SK-N-SH treated with all-trans-retinoic acid at 6 μM for 48 hours (cell line): ENCODE measurements around the gene CDC14B.
A peak's percentile ranks its signal among the peaks of the same experiment; 100 is the strongest.

ENCODE experiments used
- ATAC-seq: fragments of 200-7000 bp; cut with Tn5 transposase; 3 replicates; pipeline ENCODE4 v1.9.1; 2020; ENCODE audit warnings: mild to moderate bottlenecking, moderate library complexity
- ARNTL ChIP-seq: fragments of 450-650 bp; formaldehyde crosslinking; IDR thresholded peaks from 2 replicates; pipeline ENCODE4 v1.5.0; 2020; ENCODE audit warnings: low read depth, mild to moderate bottlenecking, moderate library complexity, borderline replicate concordance
- BACH2 ChIP-seq: fragments of 250-450 bp; sonication (Bioruptor Pico); IDR thresholded peaks from 2 replicates; pipeline ENCODE4 v1.9.0; 2021; ENCODE audit warnings: mild to moderate bottlenecking, borderline replicate concordance
- CSDC2 ChIP-seq: fragments of 250-450 bp; sonication (Bioruptor Pico); IDR thresholded peaks from 2 replicates; pipeline ENCODE4 v1.5.0; 2020; ENCODE audit warnings: mild to moderate bottlenecking, moderate library complexity
- GLIS3 ChIP-seq: fragments of 250-450 bp; sonication (Bioruptor Pico); IDR thresholded peaks from 2 replicates; pipeline ENCODE4 v1.5.0; 2020; ENCODE audit warnings: mild to moderate bottlenecking, moderate library complexity
- ISL1 ChIP-seq: fragments of 250-450 bp; sonication (Bioruptor Pico); IDR thresholded peaks from 2 replicates; pipeline ENCODE4 v2.1.2; 2022; ENCODE audit warnings: mild to moderate bottlenecking, moderate library complexity
- OSR1 ChIP-seq: fragments of 250-450 bp; sonication (Bioruptor Pico); IDR thresholded peaks from 2 replicates; pipeline ENCODE4 v1.8.0; 2022; ENCODE audit warnings: moderate library complexity, mild to moderate bottlenecking, inconsistent platforms
- PPARA ChIP-seq: fragments of 250-450 bp; sonication (Bioruptor Pico); IDR thresholded peaks from 2 replicates; pipeline ENCODE4 v1.5.0; 2020; ENCODE audit warnings: mild to moderate bottlenecking, borderline replicate concordance
- RARB ChIP-seq: fragments of 250-450 bp; sonication (Bioruptor Pico); IDR thresholded peaks from 2 replicates; pipeline ENCODE4 v1.8.0; 2021; ENCODE audit warnings: mild to moderate bottlenecking, moderate library complexity
- SNAI2 ChIP-seq: fragments of 250-450 bp; sonication (Bioruptor Pico); IDR thresholded peaks from 2 replicates; pipeline ENCODE4 v1.5.0; 2020; ENCODE audit warnings: mild to moderate bottlenecking, moderate library complexity
- TCF4 ChIP-seq: fragments of 250-450 bp; sonication (Bioruptor Pico); IDR thresholded peaks from 2 replicates; pipeline ENCODE4 v1.8.0; 2021; ENCODE audit warnings: mild to moderate bottlenecking, moderate library complexity, borderline replicate concordance
- TOX ChIP-seq: fragments of 250-450 bp; sonication (Bioruptor Pico); IDR thresholded peaks from 2 replicates; pipeline ENCODE4 v1.8.0; 2021; ENCODE audit warnings: mild to moderate bottlenecking, moderate library complexity, borderline replicate concordance
- ZC3H10 ChIP-seq: fragments of 250-450 bp; sonication (Bioruptor Pico); IDR thresholded peaks from 2 replicates; pipeline ENCODE4 v1.5.1; 2021; ENCODE audit warnings: mild to moderate bottlenecking, moderate library complexity
- ZFP3 ChIP-seq: fragments of 250-450 bp; sonication (Bioruptor Pico); IDR thresholded peaks from 2 replicates; pipeline ENCODE4 v1.5.0; 2020; ENCODE audit warnings: mild to moderate bottlenecking, moderate library complexity
- ZFP30 ChIP-seq: fragments of 450-650 bp; formaldehyde crosslinking; IDR thresholded peaks from 2 replicates; pipeline ENCODE4 v1.5.0; 2022; ENCODE audit warnings: mild to moderate bottlenecking, moderate library complexity
- ZNF565 ChIP-seq: fragments of 450-650 bp; formaldehyde crosslinking; conservative IDR thresholded peaks from 2 replicates; pipeline ENCODE4 v1.5.0; 2020; ENCODE audit warnings: low read depth, mild to moderate bottlenecking, moderate library complexity
- ZNF8 ChIP-seq: fragments of 450-650 bp; formaldehyde crosslinking; IDR thresholded peaks from 2 replicates; pipeline ENCODE4 v1.5.0; 2020; ENCODE audit warnings: mild to moderate bottlenecking, moderate library complexity
- TF ChIP-seq, protein P1 (sequence below): fragments of 250-450 bp; sonication (Bioruptor Pico); IDR thresholded peaks from 2 replicates; pipeline ENCODE4 v1.5.1; 2020; ENCODE audit warnings: low read depth, mild to moderate bottlenecking, moderate library complexity
- TF ChIP-seq, protein P2 (sequence below): fragments of 250-450 bp; sonication (Bioruptor Pico); IDR thresholded peaks from 2 replicates; pipeline ENCODE4 v1.8.0; 2021; ENCODE audit warnings: low read depth, mild to moderate bottlenecking, moderate library complexity, borderline replicate concordance
- TF ChIP-seq, protein P3 (sequence below): fragments of 250-450 bp; sonication (Bioruptor Pico); IDR thresholded peaks from 2 replicates; pipeline ENCODE4 v1.8.0; 2020; ENCODE audit warnings: mild to moderate bottlenecking, moderate library complexity, borderline replicate concordance
- TF ChIP-seq, protein P4 (sequence below): fragments of 250-450 bp; sonication (Bioruptor Pico); IDR thresholded peaks from 2 replicates; pipeline ENCODE4 v1.5.0; 2020; ENCODE audit warnings: mild to moderate bottlenecking, moderate library complexity
- TF ChIP-seq, protein P5 (sequence below): fragments of 250-450 bp; sonication (Bioruptor Pico); IDR thresholded peaks from 2 replicates; pipeline ENCODE4 v1.5.1; 2021; ENCODE audit warnings: mild to moderate bottlenecking, moderate library complexity

Gene CDC14B

GRCh38 chr9:96514800-96515158 is 104.9 kb downstream of the CDC14B start:
- peak; percentile 31; the same call in 1 of the 3 replicates for ATAC-seq
- TF ChIP-seq ISL1 (CRISPR knock-in tag) (no peak), TOX (no peak), CSDC2 (CRISPR knock-in tag) (no peak), RARB (no peak), ZFP3 (CRISPR knock-in tag) (no peak), ZFP30 (CRISPR knock-in tag) (no peak), TCF4 (CRISPR knock-in tag) (no peak), GLIS3 (CRISPR knock-in tag) (no peak), ARNTL (no peak)
- TF ChIP-seq, protein P1, sequence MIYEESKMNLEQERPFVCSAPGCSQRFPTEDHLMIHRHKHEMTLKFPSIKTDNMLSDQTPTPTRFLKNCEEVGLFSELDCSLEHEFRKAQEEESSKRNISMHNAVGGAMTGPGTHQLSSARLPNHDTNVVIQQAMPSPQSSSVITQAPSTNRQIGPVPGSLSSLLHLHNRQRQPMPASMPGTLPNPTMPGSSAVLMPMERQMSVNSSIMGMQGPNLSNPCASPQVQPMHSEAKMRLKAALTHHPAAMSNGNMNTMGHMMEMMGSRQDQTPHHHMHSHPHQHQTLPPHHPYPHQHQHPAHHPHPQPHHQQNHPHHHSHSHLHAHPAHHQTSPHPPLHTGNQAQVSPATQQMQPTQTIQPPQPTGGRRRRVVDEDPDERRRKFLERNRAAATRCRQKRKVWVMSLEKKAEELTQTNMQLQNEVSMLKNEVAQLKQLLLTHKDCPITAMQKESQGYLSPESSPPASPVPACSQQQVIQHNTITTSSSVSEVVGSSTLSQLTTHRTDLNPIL (CRISPR knock-in tag), result no peak
- TF ChIP-seq, protein P2, sequence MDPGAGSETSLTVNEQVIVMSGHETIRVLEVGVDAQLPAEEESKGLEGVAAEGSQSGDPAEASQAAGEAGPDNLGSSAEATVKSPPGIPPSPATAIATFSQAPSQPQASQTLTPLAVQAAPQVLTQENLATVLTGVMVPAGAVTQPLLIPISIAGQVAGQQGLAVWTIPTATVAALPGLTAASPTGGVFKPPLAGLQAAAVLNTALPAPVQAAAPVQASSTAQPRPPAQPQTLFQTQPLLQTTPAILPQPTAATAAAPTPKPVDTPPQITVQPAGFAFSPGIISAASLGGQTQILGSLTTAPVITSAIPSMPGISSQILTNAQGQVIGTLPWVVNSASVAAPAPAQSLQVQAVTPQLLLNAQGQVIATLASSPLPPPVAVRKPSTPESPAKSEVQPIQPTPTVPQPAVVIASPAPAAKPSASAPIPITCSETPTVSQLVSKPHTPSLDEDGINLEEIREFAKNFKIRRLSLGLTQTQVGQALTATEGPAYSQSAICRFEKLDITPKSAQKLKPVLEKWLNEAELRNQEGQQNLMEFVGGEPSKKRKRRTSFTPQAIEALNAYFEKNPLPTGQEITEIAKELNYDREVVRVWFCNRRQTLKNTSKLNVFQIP, result no peak
- TF ChIP-seq, protein P3, sequence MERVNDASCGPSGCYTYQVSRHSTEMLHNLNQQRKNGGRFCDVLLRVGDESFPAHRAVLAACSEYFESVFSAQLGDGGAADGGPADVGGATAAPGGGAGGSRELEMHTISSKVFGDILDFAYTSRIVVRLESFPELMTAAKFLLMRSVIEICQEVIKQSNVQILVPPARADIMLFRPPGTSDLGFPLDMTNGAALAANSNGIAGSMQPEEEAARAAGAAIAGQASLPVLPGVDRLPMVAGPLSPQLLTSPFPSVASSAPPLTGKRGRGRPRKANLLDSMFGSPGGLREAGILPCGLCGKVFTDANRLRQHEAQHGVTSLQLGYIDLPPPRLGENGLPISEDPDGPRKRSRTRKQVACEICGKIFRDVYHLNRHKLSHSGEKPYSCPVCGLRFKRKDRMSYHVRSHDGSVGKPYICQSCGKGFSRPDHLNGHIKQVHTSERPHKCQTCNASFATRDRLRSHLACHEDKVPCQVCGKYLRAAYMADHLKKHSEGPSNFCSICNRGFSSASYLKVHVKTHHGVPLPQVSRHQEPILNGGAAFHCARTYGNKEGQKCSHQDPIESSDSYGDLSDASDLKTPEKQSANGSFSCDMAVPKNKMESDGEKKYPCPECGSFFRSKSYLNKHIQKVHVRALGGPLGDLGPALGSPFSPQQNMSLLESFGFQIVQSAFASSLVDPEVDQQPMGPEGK (CRISPR knock-in tag), result no peak

DNA sequence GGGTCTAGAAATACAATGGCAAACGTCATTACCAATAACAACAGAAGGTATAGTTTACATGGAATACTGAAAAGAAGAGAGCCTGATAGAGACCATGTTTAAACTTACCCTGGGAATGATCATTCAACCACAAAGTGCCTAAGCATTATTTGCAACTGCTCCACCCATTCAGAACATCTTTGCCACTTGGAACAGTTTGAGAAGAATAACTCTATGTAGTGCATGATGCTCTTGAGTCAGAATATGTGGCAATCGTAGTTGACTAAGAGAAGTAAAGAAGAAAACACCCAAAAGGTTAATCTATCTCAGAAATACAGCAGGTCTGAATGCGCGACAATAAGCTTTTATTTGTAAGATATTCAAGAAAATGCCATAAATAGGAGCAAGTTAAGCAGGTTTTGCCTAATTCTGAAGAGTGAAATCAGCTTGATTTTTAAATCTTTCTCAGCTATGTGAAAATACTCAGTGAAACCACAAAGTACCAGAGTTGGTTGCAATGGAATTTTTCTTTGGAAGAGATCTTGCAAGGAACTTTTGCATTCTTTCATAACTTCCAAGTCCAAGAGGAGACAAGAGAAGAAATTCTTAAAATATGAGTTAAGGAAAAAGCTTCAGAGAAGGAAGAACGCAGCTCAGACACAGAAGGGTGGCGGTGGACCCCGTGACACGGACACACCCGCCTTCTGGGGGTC is 105.4 kb downstream of the CDC14B start:
- peak; percentile 56; the same call in 2 of the 3 replicates for ATAC-seq
- TF ChIP-seq, protein P2, result no peak
- TF ChIP-seq SNAI2 (CRISPR knock-in tag) (no peak), PPARA (CRISPR knock-in tag) (no peak)
- TF ChIP-seq, protein P1 (CRISPR knock-in tag), result no peak

- TF ChIP-seq, protein P4, sequence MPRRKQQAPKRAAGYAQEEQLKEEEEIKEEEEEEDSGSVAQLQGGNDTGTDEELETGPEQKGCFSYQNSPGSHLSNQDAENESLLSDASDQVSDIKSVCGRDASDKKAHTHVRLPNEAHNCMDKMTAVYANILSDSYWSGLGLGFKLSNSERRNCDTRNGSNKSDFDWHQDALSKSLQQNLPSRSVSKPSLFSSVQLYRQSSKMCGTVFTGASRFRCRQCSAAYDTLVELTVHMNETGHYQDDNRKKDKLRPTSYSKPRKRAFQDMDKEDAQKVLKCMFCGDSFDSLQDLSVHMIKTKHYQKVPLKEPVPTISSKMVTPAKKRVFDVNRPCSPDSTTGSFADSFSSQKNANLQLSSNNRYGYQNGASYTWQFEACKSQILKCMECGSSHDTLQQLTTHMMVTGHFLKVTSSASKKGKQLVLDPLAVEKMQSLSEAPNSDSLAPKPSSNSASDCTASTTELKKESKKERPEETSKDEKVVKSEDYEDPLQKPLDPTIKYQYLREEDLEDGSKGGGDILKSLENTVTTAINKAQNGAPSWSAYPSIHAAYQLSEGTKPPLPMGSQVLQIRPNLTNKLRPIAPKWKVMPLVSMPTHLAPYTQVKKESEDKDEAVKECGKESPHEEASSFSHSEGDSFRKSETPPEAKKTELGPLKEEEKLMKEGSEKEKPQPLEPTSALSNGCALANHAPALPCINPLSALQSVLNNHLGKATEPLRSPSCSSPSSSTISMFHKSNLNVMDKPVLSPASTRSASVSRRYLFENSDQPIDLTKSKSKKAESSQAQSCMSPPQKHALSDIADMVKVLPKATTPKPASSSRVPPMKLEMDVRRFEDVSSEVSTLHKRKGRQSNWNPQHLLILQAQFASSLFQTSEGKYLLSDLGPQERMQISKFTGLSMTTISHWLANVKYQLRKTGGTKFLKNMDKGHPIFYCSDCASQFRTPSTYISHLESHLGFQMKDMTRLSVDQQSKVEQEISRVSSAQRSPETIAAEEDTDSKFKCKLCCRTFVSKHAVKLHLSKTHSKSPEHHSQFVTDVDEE, result no peak
- TF ChIP-seq PPARA (CRISPR knock-in tag) (no peak), BACH2 (CRISPR knock-in tag) (no peak), ZFP3 (CRISPR knock-in tag) (no peak), CSDC2 (CRISPR knock-in tag) (no peak), RARB (no peak), ZNF565 (no peak), ZC3H10 (CRISPR knock-in tag) (no peak), TCF4 (CRISPR knock-in tag) (no peak), ZFP30 (CRISPR knock-in tag) (no peak), ISL1 (CRISPR knock-in tag) (no peak), SNAI2 (CRISPR knock-in tag) (no peak), ZNF8 (CRISPR knock-in tag) (no peak), OSR1 (CRISPR knock-in tag) (no peak)
- TF ChIP-seq, protein P2, result no peak
- TF ChIP-seq, protein P5, sequence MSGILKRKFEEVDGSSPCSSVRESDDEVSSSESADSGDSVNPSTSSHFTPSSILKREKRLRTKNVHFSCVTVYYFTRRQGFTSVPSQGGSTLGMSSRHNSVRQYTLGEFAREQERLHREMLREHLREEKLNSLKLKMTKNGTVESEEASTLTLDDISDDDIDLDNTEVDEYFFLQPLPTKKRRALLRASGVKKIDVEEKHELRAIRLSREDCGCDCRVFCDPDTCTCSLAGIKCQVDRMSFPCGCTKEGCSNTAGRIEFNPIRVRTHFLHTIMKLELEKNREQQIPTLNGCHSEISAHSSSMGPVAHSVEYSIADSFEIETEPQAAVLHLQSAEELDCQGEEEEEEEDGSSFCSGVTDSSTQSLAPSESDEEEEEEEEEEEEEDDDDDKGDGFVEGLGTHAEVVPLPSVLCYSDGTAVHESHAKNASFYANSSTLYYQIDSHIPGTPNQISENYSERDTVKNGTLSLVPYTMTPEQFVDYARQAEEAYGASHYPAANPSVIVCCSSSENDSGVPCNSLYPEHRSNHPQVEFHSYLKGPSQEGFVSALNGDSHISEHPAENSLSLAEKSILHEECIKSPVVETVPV, result no peak
- TF ChIP-seq, protein P1 (CRISPR knock-in tag), result no peak
- ATAC-seq, result no peak; the same call in 2 of the 3 replicates
These were observed 106.0 kb downstream of the CDC14B start for GRCh38 chr9:96513622-96514021.
